IMR-90 (cell line): ENCODE results near the gene TTC27. TPM values are rescaled to one million over a fixed set of nuclear protein-coding genes. Genes with fewer than 3 reads are reported as not detected.

ENCODE experiments used
- ATAC-seq: fragments of 200-7000 bp; cut with Tn5 transposase; 2 replicates; pipeline ENCODE4 v1.9.1; 2020; ENCODE audit warnings: low read depth, mild to moderate bottlenecking, moderate library complexity
- BruUV-seq: library from RNA; stranded (reverse); fragments of 400-500 nt; replicated peaks from 2 replicates; lab custom pipeline; 2021; lab: Mats Ljungman, UMichigan
- CTCF ChIA-PET: fragments of 300-600 bp; formaldehyde crosslinking; extraction: SDS; loops from one replicate; lab custom pipeline; 2021; ENCODE audit warnings: antibody characterized with exemption; lab: Yijun Ruan, JAX
- POLR2A ChIA-PET: fragments of 300-600 bp; sonication (Branson Sonifier 250); formaldehyde crosslinking; loops from one replicate; lab custom pipeline; 2022; ENCODE audit warnings: antibody characterized with exemption; ENCODE audit not compliant: unreplicated experiment; lab: Charles Lee
- DNase-seq: peaks from one replicate; pipeline ENCODE4 v3.0.0; 2013
- H2AFZ ChIP-seq: replicated peaks from 2 replicates; pipeline ENCODE3; 2013; ENCODE audit warnings: low read length, mild to moderate bottlenecking; ENCODE audit not compliant: poor library complexity
- H2AK5ac ChIP-seq: 2 replicates; pipeline ENCODE4 v1.6.1; 2013; ENCODE audit warnings: low read depth, low read length, inconsistent platforms
- H2AK9ac ChIP-seq: replicated peaks from 2 replicates; pipeline ENCODE3; 2013; ENCODE audit warnings: mild to moderate bottlenecking, low read depth, low read length, moderate library complexity; ENCODE audit not compliant: poor library complexity
- H2BK120ac ChIP-seq: 2 replicates; pipeline ENCODE4 v1.6.1; 2013; ENCODE audit warnings: low read depth, low read length, inconsistent platforms
- H2BK15ac ChIP-seq: 3 replicates; pipeline ENCODE4 v1.6.1; 2013; ENCODE audit warnings: low read depth, low read length, inconsistent platforms
- H2BK20ac ChIP-seq: 2 replicates; pipeline ENCODE4 v1.6.1; 2013; ENCODE audit warnings: low read depth, mild to moderate bottlenecking, inconsistent platforms, low read length, moderate library complexity
- H2BK5ac ChIP-seq: 2 replicates; pipeline ENCODE4 v1.6.1; 2013; ENCODE audit warnings: mild to moderate bottlenecking, low read depth, low read length, inconsistent platforms; ENCODE audit not compliant: poor library complexity, severe bottlenecking
- H3K14ac ChIP-seq: replicated peaks from 2 replicates; pipeline ENCODE4 v1.6.1; 2013; ENCODE audit warnings: low read depth, low read length, inconsistent platforms
- H3K18ac ChIP-seq: 2 replicates; pipeline ENCODE4 v1.6.1; 2013; ENCODE audit warnings: low read depth, low read length, control low read depth
- H3K23ac ChIP-seq: 2 replicates; pipeline ENCODE4 v1.6.1; 2013; ENCODE audit warnings: low read depth, low read length, inconsistent platforms
- H3K27ac ChIP-seq: 2 replicates; pipeline ENCODE4 v1.5.1; 2013; ENCODE audit warnings: mild to moderate bottlenecking, control low read depth, low read length; ENCODE audit not compliant: insufficient read depth
- H3K27me3 ChIP-seq: 2 replicates; pipeline ENCODE4 v1.6.1; 2013; ENCODE audit warnings: low read length; ENCODE audit not compliant: control insufficient read depth, insufficient read depth
- H3K36me3 ChIP-seq: 2 replicates; pipeline ENCODE4 v1.6.1; 2013; ENCODE audit warnings: low read length, mixed read lengths; ENCODE audit not compliant: control insufficient read depth, insufficient read depth
- H3K4ac ChIP-seq: 2 replicates; pipeline ENCODE4 v1.6.1; 2013; ENCODE audit warnings: low read depth, low read length, inconsistent platforms
- H3K4me1 ChIP-seq: 2 replicates; pipeline ENCODE4 v1.6.1; 2013; ENCODE audit warnings: low read length, mixed read lengths; ENCODE audit not compliant: control insufficient read depth, insufficient read depth
- H3K4me2 ChIP-seq: 2 replicates; pipeline ENCODE4 v1.6.1; 2013; ENCODE audit warnings: low read depth, mild to moderate bottlenecking, control low read depth, low read length, moderate library complexity
- H3K4me3 ChIP-seq: 2 replicates; pipeline ENCODE4 v1.5.1; 2013; ENCODE audit warnings: low read depth, mild to moderate bottlenecking, control low read depth, low read length, moderate library complexity; ENCODE audit not compliant: insufficient read depth
- H3K56ac ChIP-seq: 2 replicates; pipeline ENCODE4 v1.6.1; 2013; ENCODE audit warnings: low read length, inconsistent platforms; ENCODE audit not compliant: insufficient read depth; ENCODE audit errors: extremely low read depth
- H3K79me1 ChIP-seq, 2 experiments: 2 replicates each; pipeline ENCODE4 v1.6.1; 2013; ENCODE audit warnings: low read length in 2 of 2, inconsistent platforms in 1 of 2, low read depth in 1 of 2
- H3K9ac ChIP-seq: 2 replicates; pipeline ENCODE4 v1.6.1; 2013; ENCODE audit warnings: low read depth, low read length, control low read depth
- H3K9me1 ChIP-seq: 2 replicates; pipeline ENCODE4 v1.6.1; 2013; ENCODE audit warnings: low read length, inconsistent platforms; ENCODE audit not compliant: insufficient read depth
- H3K9me3 ChIP-seq: 2 replicates; pipeline ENCODE4 v1.6.1; 2013; ENCODE audit warnings: low read length; ENCODE audit not compliant: control insufficient read depth, insufficient read depth
- H4K20me1 ChIP-seq: 2 replicates; pipeline ENCODE4 v1.6.1; 2013; ENCODE audit warnings: low read length, inconsistent platforms; ENCODE audit not compliant: insufficient read depth
- H4K5ac ChIP-seq: 2 replicates; pipeline ENCODE4 v1.6.1; 2013; ENCODE audit warnings: mild to moderate bottlenecking, low read depth, low read length, control low read depth
- H4K8ac ChIP-seq, 2 experiments: 2 replicates each; pipeline ENCODE4 v1.6.1; 2013; ENCODE audit warnings: low read depth in 2 of 2, low read length in 2 of 2, control low read depth in 1 of 2, inconsistent platforms in 1 of 2
- H4K91ac ChIP-seq: 2 replicates; pipeline ENCODE4 v1.6.1; 2013; ENCODE audit warnings: low read depth, low read length, inconsistent platforms; ENCODE audit not compliant: insufficient read depth
- CEBPB ChIP-seq: IDR thresholded peaks from 2 replicates; pipeline ENCODE4 v1.6.1; 2012; ENCODE audit warnings: low read depth, low read length, improper control_type of control experiment
- CHD1 ChIP-seq: IDR thresholded peaks from 2 replicates; pipeline ENCODE4 v1.6.1; 2012; ENCODE audit warnings: low read depth, low read length, improper control_type of control experiment
- FOS ChIP-seq: fragments of 150-350 bp; IDR thresholded peaks from 2 replicates; pipeline ENCODE4 v1.6.1; 2016; ENCODE audit warnings: low read depth, low read length
- MAFK ChIP-seq: IDR thresholded peaks from 2 replicates; pipeline ENCODE4 v1.6.1; 2012; ENCODE audit warnings: low read depth, low read length, improper control_type of control experiment
- SMC3 ChIP-seq: fragments of 150-350 bp; IDR thresholded peaks from 2 replicates; pipeline ENCODE4 v1.6.1; 2016; ENCODE audit warnings: low read depth, mild to moderate bottlenecking, antibody characterized with exemption, low read length, moderate library complexity
- USF2 ChIP-seq: fragments of 150-350 bp; IDR thresholded peaks from 2 replicates; pipeline ENCODE4 v1.6.1; 2017; ENCODE audit warnings: mild to moderate bottlenecking, antibody characterized with exemption, low read length, low read depth
- WGBS, 2 experiments: methylation state at CpG; one replicate each; pipeline versions ENCODE4 v1.1.5 to v1.1.7; 2013; ENCODE audit warnings: missing lambda C conversion rate in 2 of 2; ENCODE audit not compliant: insufficient read length in 1 of 2; ENCODE audit errors: extremely low coverage in 2 of 2; 5-methylcytosine and 5-hydroxymethylcytosine counted together
- dilution Hi-C: fragments of 300-500 bp; cut with HindIII; formaldehyde crosslinking; loops from one replicate; pipeline ENCODE4 v1.14.3; 2018; ENCODE audit warnings: low sequenced_read_pairs; ENCODE audit not compliant: unreplicated experiment
- in situ Hi-C: fragments of 300-500 bp; cut with MboI; formaldehyde crosslinking; loops from 3 replicates; pipeline ENCODE4 v1.14.3; 2019; ENCODE audit warnings: low sequenced_read_pairs, inconsistent platforms, mixed read lengths
- intact Hi-C: fragments of 100-400 bp; cut with micrococcal nuclease; formaldehyde crosslinking; loops from 2 replicates; pipeline ENCODE4 v1.10.0; 2022
- polyA plus RNA-seq, 3 experiments: library from polyadenylated mRNA; depleted of rRNA; stranded (reverse); fragments of >200 nt; gene quantifications; 2 replicates each; pipeline ENCODE4 v1.2.3, GENCODE V29; 2012; ENCODE audit warnings: low replicate concordance in 1 of 3
- total RNA-seq: library from RNA; depleted of rRNA; stranded (reverse); fragments of >200 nt; gene quantifications from 2 replicates; pipeline ENCODE4 v1.2.3, GENCODE V29; 2012
- TF ChIP-seq, protein P1 (sequence below): conservative IDR thresholded peaks from 2 replicates; pipeline ENCODE4 v1.5.1; 2012; ENCODE audit warnings: mild to moderate bottlenecking, low read depth, low read length, improper control_type of control experiment

TTC27 gene
- total and polyA plus RNA-seq, 2 of the 4 experiments (the other 2 are of a cell fraction), result 12.7 to 30.5 TPM

DNA sequence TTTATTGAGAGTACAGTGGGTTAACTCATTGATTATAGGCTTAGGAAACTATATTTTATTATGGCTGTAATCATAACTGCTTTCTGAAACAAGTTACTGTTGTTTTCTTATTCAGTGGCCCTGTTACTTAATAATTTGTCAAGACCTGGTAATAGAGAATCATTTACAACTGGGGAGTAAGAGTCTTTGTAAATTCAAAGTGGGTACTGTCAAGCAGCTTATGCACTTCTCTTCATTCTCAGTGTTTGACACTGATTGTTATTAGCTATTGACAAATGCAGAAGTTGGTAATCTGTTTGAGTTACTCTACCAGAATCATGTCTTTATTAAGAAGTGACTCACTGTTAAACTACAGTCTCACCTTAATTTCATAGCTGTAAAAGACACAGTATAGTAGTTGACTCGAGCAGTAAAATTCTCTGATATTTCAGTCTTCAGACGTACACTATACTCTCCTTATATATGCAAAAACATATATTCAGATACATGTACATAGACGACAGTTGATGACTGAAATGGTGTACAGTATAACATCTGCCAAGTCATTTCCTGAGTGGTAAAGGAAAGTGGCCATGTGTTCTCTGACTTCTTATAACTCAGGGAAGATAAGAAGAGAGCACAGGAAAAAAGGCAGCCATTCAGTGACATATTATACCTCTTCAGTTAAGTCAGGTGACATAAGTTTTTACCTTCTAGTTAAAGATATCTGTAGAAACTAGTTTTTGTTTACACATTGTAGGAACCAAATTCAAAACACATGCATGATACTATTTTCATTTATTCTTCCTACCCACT lies 36.0 kb upstream of the TTC27 start:
- Histone ChIP-seq H3K4me2 (no peak overlapping the region), H3K36me3 (peaks cover 6% of the 10 kb centered on the region)

More for the DNA sequence above, 36.0 kb upstream of the TTC27 start:
- ATAC-seq, result no peak
- Histone ChIP-seq H2AFZ (no peak overlapping the region), H4K91ac (no peak overlapping the region), H4K5ac (no peak overlapping the region), H3K4me1 (no peaks in the 10 kb centered on the region; the same call in 1 of the 2 replicates), H2BK5ac (no peak overlapping the region), H3K4me3 (no peak overlapping the region), H3K9ac (no peak overlapping the region), H3K18ac (no peak overlapping the region), H2AK5ac (no peak overlapping the region), H2BK20ac (no peak overlapping the region), H3K9me1 (no peaks in the 10 kb centered on the region), H2BK15ac (no peak overlapping the region), H3K4ac (no peak overlapping the region), H4K20me1 (no peaks in the 10 kb centered on the region), H3K27me3 (no peaks in the 10 kb centered on the region), H3K27ac (no peak overlapping the region), H3K79me1 (peaks cover 4 to 5% of the 10 kb centered on the region in 2 experiments; a peak in 3 of 4 replicates), H3K23ac (no peak overlapping the region), H2BK120ac (no peak overlapping the region), H3K56ac (no peak overlapping the region), H3K14ac (no peak overlapping the region), H3K9me3 (no peaks in the 10 kb centered on the region), H2AK9ac (no peak overlapping the region), H4K8ac (no peak overlapping the region)
- in situ Hi-C loops (no loop called here), intact Hi-C loops (no loop called here), dilution Hi-C loops (no loop called here)
- ChIA-PET CTCF (interaction anchor here (0.9 kb wide), 1 partner anchor 20 kb away, joined by 3 read pairs; no protein-coding TSS in a partner anchor), POLR2A (no interaction called here)
- TF ChIP-seq SMC3, result no peak
- no peak for TF ChIP-seq MAFK
- no peak for TF ChIP-seq CHD1
- no peak for TF ChIP-seq FOS
- TF ChIP-seq, protein P1, sequence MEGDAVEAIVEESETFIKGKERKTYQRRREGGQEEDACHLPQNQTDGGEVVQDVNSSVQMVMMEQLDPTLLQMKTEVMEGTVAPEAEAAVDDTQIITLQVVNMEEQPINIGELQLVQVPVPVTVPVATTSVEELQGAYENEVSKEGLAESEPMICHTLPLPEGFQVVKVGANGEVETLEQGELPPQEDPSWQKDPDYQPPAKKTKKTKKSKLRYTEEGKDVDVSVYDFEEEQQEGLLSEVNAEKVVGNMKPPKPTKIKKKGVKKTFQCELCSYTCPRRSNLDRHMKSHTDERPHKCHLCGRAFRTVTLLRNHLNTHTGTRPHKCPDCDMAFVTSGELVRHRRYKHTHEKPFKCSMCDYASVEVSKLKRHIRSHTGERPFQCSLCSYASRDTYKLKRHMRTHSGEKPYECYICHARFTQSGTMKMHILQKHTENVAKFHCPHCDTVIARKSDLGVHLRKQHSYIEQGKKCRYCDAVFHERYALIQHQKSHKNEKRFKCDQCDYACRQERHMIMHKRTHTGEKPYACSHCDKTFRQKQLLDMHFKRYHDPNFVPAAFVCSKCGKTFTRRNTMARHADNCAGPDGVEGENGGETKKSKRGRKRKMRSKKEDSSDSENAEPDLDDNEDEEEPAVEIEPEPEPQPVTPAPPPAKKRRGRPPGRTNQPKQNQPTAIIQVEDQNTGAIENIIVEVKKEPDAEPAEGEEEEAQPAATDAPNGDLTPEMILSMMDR, result no peak
- no peak for TF ChIP-seq CEBPB
- no peak for TF ChIP-seq USF2
- no CpG with 5 or more reads among the region's 3 CpGs for WGBS, 2 experiments
- peak; percentile 43 for DNase-seq
- TSS peak; percentile 17 for BruUV-seq
